ENCODE results near the gene UCHL5.
A peak's percentile ranks its signal among the peaks of the same experiment; 100 is the strongest.

Gene UCHL5
- total RNA-seq, result 23.3 to 25.2 (median 24.4) reads per million in 3 donors

GRCh38 chr1:193059282-193060114, at the start of gene UCHL5, which contains the start of gene RO60:
TSS of gene UCHL5 (minus strand) at chr1:193059360. CDS start at chr1:193059260, 100 bp downstream.
TSS of gene RO60 (plus strand) at chr1:193059612. CDS start at chr1:193069055, 9,443 bp downstream.
- Histone ChIP-seq H3K9me3 (ENCODE audit: control insufficient read depth, low read length) (no peaks in the 10 kb centered on the region), H3K4me3 (ENCODE audit: insufficient read depth, low read depth, low read length, poor library complexity, severe bottlenecking) (peak within 1 kb of the TSS; percentile 86), H3K27me3 (replicated peaks; ENCODE audit: control insufficient read depth, insufficient read depth, low read length, poor library complexity, severe bottlenecking) (no peaks in the 10 kb centered on the region), H3K36me3 (ENCODE audit: control insufficient read depth, insufficient read depth, low read length) (no peaks in the 10 kb centered on the region), H3K27ac (ENCODE audit: insufficient read depth, low read length, poor library complexity, severe bottlenecking) (peak within 1 kb of the TSS; percentile 89), H3K4me1 (ENCODE audit: control insufficient read depth, insufficient read depth, low read length, poor library complexity, severe bottlenecking) (peaks cover 6% of the 10 kb centered on the region)
- peak; percentile 91 to 94 (median 93) for DNase-seq

- DNase-seq, result no peak
- Histone ChIP-seq H3K4me3 (ENCODE audit: insufficient read depth, low read depth, low read length, poor library complexity, severe bottlenecking) (no peak overlapping the region), H3K27ac (ENCODE audit: insufficient read depth, low read length, poor library complexity, severe bottlenecking) (no peak overlapping the region), H3K27me3 (replicated peaks; ENCODE audit: control insufficient read depth, insufficient read depth, low read length, poor library complexity, severe bottlenecking) (no peaks in the 10 kb centered on the region), H3K9me3 (ENCODE audit: control insufficient read depth, low read length) (no peaks in the 10 kb centered on the region), H3K4me1 (ENCODE audit: control insufficient read depth, insufficient read depth, low read length, poor library complexity, severe bottlenecking) (peaks cover 16% of the 10 kb centered on the region), H3K36me3 (ENCODE audit: control insufficient read depth, insufficient read depth, low read length) (no peaks in the 10 kb centered on the region)
Measured at GRCh38 chr1:193108471-193108870, 49.3 kb upstream of the UCHL5 start.

DNA sequence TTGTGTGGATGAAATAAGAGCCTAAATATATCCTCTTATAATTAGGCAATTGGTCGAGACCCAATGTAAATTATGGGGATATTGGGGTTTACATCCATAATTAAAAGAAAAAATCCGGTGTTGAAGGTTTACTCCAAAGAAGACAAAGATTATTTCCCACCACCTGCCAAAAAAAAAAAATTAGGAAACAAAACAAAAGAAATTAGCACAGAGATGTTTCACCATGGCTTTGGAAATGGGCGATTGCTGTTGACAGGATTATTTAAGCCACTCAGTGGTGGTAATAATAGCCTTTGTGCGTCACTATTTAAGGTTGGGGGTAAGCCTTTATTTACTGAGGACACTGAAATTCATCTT, 46.6 kb upstream of the UCHL5 start:
- no peaks in the 10 kb centered on the region for H3K36me3 ChIP-seq (ENCODE audit: control insufficient read depth, insufficient read depth, low read length)
- H3K27ac ChIP-seq (ENCODE audit: insufficient read depth, low read length, poor library complexity, severe bottlenecking), result no peak overlapping the region
- peak overlapping the region; percentile 87 for H3K4me3 ChIP-seq (ENCODE audit: insufficient read depth, low read depth, low read length, poor library complexity, severe bottlenecking)
- peaks cover 17% of the 10 kb centered on the region for H3K4me1 ChIP-seq (ENCODE audit: control insufficient read depth, insufficient read depth, low read length, poor library complexity, severe bottlenecking)
- DNase-seq, result no peak
- no peaks in the 10 kb centered on the region for H3K27me3 ChIP-seq (replicated peaks; ENCODE audit: control insufficient read depth, insufficient read depth, low read length, poor library complexity, severe bottlenecking)
- H3K9me3 ChIP-seq (ENCODE audit: control insufficient read depth, low read length), result no peaks in the 10 kb centered on the region

DNA sequence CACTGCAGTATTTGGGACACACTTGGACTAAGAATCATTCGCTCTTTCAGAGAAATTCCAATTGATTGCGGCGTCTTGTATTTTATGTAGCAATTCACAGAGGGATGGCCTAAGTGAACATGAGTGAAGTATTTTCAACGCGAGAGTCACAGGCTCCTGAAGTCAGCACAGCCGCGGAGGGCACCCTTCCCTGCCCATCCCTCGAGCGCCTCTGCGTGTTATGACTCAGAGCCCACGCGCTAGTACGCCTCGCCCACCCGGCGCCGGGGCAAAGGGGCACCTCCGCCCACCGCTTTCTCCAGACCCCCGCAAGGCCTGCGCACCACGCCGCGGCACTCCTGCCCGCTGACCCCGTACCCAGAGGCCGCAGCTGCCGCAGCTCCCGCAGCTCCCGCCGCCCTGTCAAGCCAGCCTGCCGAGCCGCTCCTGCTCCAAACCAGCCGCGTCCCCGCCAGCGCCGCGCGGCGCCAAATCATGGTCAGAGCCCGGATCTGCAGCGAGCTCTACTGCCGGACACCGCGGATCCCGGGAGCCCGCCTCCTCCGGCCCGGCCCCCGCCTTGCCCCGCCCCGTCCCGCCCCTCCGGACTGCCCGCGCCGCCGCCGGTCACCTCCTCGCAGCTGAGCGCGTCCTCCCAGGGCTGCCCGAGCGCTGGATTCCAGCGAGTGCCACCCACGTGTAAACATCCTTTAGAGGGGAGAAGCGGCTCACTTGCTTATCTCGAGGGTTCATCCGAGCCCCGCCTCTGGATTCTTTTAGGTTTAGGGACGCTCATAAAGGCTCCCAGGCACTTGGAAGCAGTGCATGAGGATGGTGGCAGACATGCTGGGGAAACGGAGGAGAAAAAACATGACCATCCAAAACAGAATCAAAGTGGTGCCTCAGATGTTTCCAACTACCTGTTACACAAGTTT, 46.0 kb upstream of the UCHL5 start, which contains the start of gene GLRX2:
Gene GLRX2 (minus strand): TSS at position 508 of the 914 bp plus-strand sequence. CDS start 32 bp downstream, at position 476.
- Histone ChIP-seq H3K4me1 (ENCODE audit: control insufficient read depth, insufficient read depth, low read length, poor library complexity, severe bottlenecking) (peaks cover 17% of the 10 kb centered on the region), H3K9me3 (ENCODE audit: control insufficient read depth, low read length) (no peaks in the 10 kb centered on the region), H3K27ac (ENCODE audit: insufficient read depth, low read length, poor library complexity, severe bottlenecking) (peak within 1 kb of the TSS; percentile 51), H3K36me3 (ENCODE audit: control insufficient read depth, insufficient read depth, low read length) (no peaks in the 10 kb centered on the region), H3K27me3 (replicated peaks; ENCODE audit: control insufficient read depth, insufficient read depth, low read length, poor library complexity, severe bottlenecking) (no peaks in the 10 kb centered on the region), H3K4me3 (ENCODE audit: insufficient read depth, low read depth, low read length, poor library complexity, severe bottlenecking) (peak within 1 kb of the TSS; percentile 87)
- DNase-seq, result peak; percentile 38

GRCh38 chr1:193104502-193104906, 45.3 kb upstream of the UCHL5 start:
- no peaks in the 10 kb centered on the region for H3K27me3 ChIP-seq (replicated peaks; ENCODE audit: control insufficient read depth, insufficient read depth, low read length, poor library complexity, severe bottlenecking)
- H3K36me3 ChIP-seq (ENCODE audit: control insufficient read depth, insufficient read depth, low read length), result peaks cover 3% of the 10 kb centered on the region
- H3K27ac ChIP-seq (ENCODE audit: insufficient read depth, low read length, poor library complexity, severe bottlenecking), result peak overlapping the region; percentile 51
- H3K4me3 ChIP-seq (ENCODE audit: insufficient read depth, low read depth, low read length, poor library complexity, severe bottlenecking), result peak overlapping the region; percentile 87
- no peak for DNase-seq
- no peaks in the 10 kb centered on the region for H3K9me3 ChIP-seq (ENCODE audit: control insufficient read depth, low read length)
- H3K4me1 ChIP-seq (ENCODE audit: control insufficient read depth, insufficient read depth, low read length, poor library complexity, severe bottlenecking), result peaks cover 17% of the 10 kb centered on the region

DNA sequence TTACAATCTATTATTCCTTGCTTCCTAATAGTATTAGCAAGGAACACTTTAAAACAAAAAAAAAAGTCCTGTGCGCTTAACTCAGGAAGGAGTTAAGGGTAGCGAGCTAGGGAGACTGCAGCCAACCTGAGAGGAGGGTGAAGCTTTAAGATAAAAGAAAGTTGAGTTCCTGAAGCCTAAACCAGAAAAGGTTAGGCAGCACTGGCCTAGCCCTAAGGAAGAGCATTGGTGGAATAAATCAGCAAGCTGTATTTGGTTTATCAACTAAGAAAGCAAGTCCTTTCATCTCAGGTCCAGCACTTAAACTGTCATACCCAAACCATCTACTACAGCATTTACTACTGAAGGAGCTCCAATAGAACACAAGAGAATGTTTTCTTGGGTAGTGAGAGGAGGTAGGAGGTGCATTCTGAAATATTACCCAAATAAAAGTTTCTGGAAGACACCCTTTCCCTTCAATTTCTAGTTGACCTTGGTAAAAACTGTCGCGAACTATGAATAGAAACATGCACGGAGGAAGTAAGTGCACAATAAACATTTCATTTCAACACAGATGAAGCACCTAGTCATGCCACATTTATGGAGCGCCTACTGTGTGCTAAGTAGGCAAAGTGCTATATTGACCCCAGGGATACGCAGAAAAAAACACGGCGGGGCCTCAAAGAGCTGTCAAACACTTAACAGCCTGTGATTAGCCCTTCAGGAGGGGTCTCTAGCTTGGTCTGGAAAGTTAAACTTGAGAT, 44.8 kb upstream of the UCHL5 start:
- peaks cover 9% of the 10 kb centered on the region for H3K36me3 ChIP-seq (ENCODE audit: control insufficient read depth, insufficient read depth, low read length)
- H3K4me3 ChIP-seq (ENCODE audit: insufficient read depth, low read depth, low read length, poor library complexity, severe bottlenecking), result peak overlapping the region; percentile 87
- no peak for DNase-seq
- H3K27me3 ChIP-seq (replicated peaks; ENCODE audit: control insufficient read depth, insufficient read depth, low read length, poor library complexity, severe bottlenecking), result no peaks in the 10 kb centered on the region
- no peaks in the 10 kb centered on the region for H3K9me3 ChIP-seq (ENCODE audit: control insufficient read depth, low read length)
- peak overlapping the region; percentile 51 for H3K27ac ChIP-seq (ENCODE audit: insufficient read depth, low read length, poor library complexity, severe bottlenecking)
- peaks cover 17% of the 10 kb centered on the region for H3K4me1 ChIP-seq (ENCODE audit: control insufficient read depth, insufficient read depth, low read length, poor library complexity, severe bottlenecking)

DNA sequence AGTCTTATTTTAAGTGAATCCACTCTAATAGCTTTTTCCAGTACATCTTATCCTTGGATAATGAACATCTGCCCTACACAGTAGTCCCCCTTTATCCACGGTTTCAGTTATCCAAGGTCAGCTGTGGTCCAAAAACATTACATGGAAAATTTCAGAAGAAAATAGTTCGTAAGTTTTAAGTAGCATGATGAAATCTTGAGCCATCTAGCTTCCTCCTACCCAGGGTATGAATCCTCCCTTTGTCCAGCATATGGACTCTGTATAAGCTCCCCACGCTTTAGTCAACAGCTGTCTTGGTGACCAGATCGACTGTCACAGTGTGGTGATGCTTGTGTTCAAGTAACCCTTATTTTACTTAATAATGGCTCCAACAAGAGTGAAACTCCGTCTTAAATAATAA, 43.5 kb upstream of the UCHL5 start:
- Histone ChIP-seq H3K4me3 (ENCODE audit: insufficient read depth, low read depth, low read length, poor library complexity, severe bottlenecking) (no peak overlapping the region), H3K27me3 (replicated peaks; ENCODE audit: control insufficient read depth, insufficient read depth, low read length, poor library complexity, severe bottlenecking) (no peaks in the 10 kb centered on the region), H3K9me3 (ENCODE audit: control insufficient read depth, low read length) (no peaks in the 10 kb centered on the region), H3K36me3 (ENCODE audit: control insufficient read depth, insufficient read depth, low read length) (peaks cover 10% of the 10 kb centered on the region), H3K4me1 (ENCODE audit: control insufficient read depth, insufficient read depth, low read length, poor library complexity, severe bottlenecking) (peaks cover 17% of the 10 kb centered on the region), H3K27ac (ENCODE audit: insufficient read depth, low read length, poor library complexity, severe bottlenecking) (no peak overlapping the region)
- DNase-seq, result no peak

DNA sequence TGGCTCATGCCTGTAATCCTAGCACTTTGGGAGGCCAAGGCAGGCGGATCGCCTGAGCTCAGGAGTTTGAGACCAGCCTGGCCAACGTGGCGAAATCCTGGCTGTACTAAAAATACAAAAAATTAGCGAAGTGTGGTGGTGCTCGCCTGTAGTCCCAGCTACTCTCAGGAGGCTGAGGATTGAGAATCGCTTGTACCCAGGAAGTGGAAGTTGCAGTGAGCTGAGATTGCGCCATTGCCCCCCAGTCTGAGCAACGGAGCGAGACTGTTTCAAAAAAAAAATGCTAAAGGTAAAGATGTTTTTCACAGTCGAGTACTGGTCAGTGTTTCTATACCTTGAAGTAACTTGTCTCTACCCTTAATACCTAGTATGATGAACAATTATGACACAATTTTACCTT, 35.0 kb upstream of the UCHL5 start:
- H3K36me3 ChIP-seq (ENCODE audit: control insufficient read depth, insufficient read depth, low read length), result peaks cover 6% of the 10 kb centered on the region
- H3K9me3 ChIP-seq (ENCODE audit: control insufficient read depth, low read length), result no peaks in the 10 kb centered on the region
- H3K27ac ChIP-seq (ENCODE audit: insufficient read depth, low read length, poor library complexity, severe bottlenecking), result no peak overlapping the region
- H3K4me3 ChIP-seq (ENCODE audit: insufficient read depth, low read depth, low read length, poor library complexity, severe bottlenecking), result no peak overlapping the region
- no peaks in the 10 kb centered on the region for H3K4me1 ChIP-seq (ENCODE audit: control insufficient read depth, insufficient read depth, low read length, poor library complexity, severe bottlenecking)
- no peaks in the 10 kb centered on the region for H3K27me3 ChIP-seq (replicated peaks; ENCODE audit: control insufficient read depth, insufficient read depth, low read length, poor library complexity, severe bottlenecking)
- DNase-seq, result no peak

GRCh38 chr1:193090865-193091264, 31.7 kb upstream of the UCHL5 start:
- no peaks in the 10 kb centered on the region for H3K4me1 ChIP-seq (ENCODE audit: control insufficient read depth, insufficient read depth, low read length, poor library complexity, severe bottlenecking)
- no peaks in the 10 kb centered on the region for H3K27me3 ChIP-seq (replicated peaks; ENCODE audit: control insufficient read depth, insufficient read depth, low read length, poor library complexity, severe bottlenecking)
- no peak for DNase-seq
- no peaks in the 10 kb centered on the region for H3K9me3 ChIP-seq (ENCODE audit: control insufficient read depth, low read length)
- no peak overlapping the region for H3K4me3 ChIP-seq (ENCODE audit: insufficient read depth, low read depth, low read length, poor library complexity, severe bottlenecking)
- no peaks in the 10 kb centered on the region for H3K36me3 ChIP-seq (ENCODE audit: control insufficient read depth, insufficient read depth, low read length)
- H3K27ac ChIP-seq (ENCODE audit: insufficient read depth, low read length, poor library complexity, severe bottlenecking), result no peak overlapping the region

Data from effector memory CD4-positive, alpha-beta T cell (primary cell).